ENCODE measurements around the gene EYA4.
A peak's percentile ranks its signal among the peaks of the same experiment; 100 is the strongest.

The EYA4 gene

DNA sequence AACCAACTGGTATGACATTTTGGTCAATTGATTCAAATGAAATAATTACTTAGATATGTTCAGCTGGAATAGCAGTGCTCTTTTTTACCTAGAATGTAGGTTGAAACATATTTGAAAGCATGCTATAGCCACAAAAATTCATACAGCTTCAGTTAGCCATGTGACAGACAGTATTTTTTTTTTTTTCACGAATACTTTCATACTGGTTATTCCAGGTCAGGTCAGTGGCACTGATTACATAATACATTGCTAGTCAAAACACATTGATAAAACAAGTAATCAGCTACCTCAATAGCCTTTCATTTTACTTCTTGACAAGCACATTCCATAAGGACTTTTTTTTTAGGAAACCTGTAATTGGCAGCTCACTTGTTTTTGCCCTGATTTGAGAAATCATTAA is 222.6 kb downstream of the EYA4 start:
- no peak for DNase-seq

DNA sequence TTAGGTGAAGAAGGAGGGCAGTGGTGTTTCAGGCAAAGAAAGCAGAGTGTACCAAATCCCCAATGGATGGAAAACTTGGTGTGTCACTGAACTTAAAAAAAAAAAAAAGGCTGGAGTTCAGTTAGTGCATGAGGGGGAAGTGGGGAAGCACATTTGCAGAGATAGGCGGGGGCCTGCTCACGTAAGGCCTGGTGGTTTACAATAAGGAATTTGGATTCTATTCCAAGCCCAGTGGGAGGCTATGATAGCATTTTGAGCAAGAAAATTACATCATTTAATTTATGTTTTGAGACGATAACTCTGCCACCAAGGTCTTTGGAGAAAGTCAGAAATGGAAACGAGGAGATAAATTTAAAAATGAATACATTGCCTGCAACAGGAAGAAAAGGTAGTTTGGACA is 225.5 kb downstream of the EYA4 start:
- DNase-seq, result no peak

DNA sequence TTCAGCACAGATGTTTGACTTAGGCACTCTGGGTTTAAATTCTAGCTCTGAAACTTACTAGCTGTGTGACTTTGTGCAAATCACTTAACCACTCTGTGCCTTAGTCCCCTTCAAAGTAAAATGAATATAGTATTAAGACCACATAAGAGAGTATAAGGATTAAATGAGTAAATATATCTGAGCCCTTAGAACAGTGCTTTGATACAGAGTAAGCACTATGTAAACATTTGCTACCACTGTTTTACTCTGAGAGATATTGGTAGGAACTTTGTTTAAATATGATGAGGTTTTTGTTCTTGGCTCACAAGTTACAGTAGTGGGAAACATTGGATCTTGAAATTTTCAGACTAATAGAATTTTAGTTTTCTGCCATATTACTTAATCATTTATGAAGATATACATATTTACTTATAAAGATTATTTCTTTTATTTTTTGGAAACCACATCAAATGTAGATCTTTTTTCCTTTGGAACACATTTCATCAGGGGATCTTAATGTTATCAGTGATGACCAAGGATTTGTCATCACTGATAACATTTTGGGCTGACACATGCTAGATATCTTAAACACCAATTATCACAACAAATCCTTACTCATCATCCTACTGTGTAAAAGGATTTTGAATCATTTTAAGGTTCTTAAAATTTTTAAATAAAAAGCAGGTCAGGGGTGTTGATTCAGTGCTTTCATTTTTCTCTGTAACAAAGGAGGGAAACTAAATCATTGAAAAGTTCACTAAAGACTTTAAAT is 226.2 kb downstream of the EYA4 start:
- DNase-seq, result no peak

DNA sequence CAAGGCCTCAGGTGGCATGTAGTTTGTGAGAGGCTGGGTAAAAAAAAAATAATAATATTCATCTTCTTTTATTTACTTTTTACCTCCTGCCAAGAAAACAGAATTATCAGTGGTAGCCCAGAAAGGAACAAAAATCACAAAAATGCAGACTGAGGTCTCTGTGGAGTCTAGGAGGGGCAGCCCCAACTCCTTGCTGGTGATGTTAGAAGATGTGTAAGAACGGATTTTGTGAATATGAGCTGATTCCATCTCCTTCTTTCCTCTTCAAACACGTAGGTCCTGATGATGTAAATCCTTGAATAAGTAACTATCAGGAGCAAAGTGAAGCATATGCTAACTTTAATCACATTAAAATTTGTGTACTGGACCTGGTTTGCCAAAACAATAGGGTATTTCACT is 226.8 kb downstream of the EYA4 start:
- no peak for DNase-seq

- no peak for DNase-seq
Measured at GRCh38 chr6:133468591-133468990, 227.4 kb downstream of the EYA4 start.

- no peak for DNase-seq
Measured at GRCh38 chr6:133474516-133474915, 233.4 kb downstream of the EYA4 start.

DNA sequence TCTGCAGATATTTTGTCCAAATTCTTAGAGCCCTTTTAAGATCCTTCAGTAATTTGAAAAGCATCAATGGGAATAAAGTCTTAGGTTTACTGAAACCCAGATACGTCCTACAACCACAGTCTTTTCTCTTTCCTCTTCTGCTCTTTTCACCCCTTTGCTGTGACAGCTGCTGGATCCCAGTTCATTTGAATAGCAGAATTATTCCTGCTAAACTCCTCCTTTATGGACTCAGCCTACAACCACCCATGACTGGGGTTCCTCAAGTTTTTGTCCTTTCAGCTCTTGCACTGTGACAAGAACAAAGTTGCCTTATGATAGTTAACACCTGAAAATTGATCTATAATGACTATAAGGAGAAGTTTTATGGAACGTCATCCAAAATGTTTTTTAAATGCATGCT is 237.5 kb downstream of the EYA4 start:
- DNase-seq, result no peak

DNA sequence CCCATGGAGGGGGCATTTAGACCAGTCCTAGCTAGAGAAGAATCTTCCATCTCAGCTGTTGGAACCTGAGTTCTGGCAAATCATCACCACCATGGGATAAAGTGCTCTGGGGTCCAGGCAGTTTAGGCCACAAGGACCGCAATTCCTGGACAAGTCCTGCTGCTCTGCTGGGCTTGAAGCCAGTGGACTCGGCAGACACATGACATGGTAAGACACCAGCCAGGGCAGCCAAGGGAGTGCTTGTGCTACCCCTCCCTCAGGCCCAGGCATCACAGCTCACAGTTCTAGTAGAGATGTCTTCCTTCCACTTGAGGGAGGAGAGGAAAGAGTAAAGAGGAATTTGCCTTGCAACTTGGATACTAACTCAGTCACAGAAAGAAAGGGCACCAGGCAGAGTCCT is 246.0 kb downstream of the EYA4 start:
- DNase-seq, result no peak

- no peak for DNase-seq
Measured at GRCh38 chr6:133495205-133495903, 254.2 kb downstream of the EYA4 start.

DNA sequence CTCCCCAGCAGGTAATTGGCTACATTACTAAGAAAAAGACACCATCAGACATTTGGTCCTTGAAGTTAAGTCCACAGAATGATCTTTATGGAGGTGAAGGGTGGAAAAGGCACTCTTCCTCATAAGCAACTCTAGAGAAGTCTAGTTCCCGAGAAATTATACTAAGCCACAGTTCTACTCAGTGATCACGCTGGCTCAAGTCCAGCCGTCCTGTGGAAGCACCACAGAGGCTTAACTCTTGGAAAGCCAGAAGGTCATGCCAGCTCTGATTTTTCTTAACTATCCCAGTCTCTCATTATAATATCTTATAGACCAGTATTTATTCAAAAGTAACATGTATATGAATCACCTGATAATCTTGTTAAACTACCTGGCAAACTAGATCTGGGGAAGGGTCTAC is 258.5 kb downstream of the EYA4 start:
- no peak for DNase-seq

DNA sequence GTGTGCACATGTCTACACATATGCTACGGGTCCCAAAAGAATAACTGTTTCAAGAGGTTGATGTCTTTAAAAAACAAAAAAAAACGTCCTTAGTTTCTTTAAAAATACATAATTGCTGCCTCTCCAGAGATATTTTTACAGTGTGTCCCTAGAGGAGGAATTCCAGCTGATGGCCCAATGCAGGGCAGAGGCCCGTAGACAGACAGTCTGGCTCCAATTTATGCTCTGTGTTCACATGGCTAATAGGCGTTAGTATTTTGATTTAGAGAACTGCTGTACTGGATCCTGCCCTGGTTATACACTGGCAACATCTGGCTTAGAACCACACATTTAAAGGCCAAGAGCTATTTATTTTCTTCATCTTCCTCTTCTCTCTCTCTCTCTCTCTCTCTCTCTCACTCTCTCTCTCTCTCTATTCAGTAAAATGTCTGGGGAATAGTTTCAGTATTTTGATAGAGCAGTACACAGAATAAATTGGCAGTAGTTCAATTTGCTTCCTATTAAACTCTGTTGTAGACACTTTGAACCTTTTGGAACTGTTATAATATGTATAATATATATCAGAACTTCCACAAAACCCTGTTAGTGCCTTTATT is 260.6 kb downstream of the EYA4 start:
- no peak for DNase-seq

DNA sequence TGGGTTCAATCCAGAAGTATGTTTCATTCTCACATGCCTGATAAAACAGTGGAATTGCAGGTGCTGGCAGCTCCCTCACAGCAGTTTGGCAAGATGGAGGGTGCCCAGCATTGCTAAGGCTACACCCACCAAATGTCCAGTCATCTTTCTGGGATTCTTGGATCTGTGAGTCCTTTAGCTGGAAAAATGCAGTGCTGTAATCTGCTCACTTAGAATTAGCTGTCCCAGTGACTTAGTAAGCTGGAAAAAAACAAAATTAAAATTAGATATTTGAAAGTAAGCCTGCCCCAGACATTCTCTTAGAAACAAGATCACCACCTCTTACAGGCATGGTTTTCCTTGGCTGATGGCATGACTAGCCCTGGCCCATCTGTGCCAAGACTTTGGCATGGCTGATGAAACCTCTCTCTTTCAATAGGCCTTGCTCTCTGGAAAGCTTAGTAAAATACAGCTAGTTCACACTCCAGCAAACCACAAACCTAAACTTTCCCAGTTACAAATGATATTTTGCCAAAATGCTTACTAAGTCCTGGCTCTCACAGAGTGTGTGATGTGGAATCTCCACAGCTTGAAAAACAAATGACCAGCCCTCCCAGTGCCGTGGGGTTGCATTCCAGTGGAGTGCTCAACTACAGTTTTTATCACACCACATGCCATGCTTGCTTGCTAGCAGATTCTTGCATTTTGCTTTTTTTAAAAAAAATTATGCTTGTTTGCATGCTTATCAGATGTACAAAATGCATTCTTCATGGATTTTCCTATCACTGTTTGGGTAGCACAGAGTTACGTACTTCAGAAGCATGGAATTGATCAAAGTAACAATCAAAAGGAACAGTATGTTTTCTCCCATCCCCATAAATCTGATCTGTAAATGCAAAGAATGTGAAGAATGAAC is 261.5 kb downstream of the EYA4 start:
- DNase-seq, result no peak

DNA sequence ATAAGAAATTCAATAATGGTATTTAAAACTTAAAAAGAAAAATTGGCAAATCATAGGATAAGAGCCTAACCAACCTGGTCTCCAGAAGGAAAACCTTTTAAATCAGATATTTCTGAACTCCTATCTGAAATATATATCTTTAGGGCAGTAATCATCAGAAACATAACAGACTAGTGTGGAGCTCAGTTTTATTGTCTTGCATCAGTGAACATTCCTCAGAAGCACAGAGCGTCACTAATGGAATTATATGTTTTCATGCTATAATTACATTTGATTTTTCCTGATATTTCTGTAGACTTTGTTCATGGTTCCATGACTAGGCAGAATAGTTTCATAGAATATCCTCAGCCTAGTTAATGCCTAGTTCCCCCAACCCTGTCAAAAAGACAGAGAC is 262.2 kb downstream of the EYA4 start:
- no peak for DNase-seq

DNA sequence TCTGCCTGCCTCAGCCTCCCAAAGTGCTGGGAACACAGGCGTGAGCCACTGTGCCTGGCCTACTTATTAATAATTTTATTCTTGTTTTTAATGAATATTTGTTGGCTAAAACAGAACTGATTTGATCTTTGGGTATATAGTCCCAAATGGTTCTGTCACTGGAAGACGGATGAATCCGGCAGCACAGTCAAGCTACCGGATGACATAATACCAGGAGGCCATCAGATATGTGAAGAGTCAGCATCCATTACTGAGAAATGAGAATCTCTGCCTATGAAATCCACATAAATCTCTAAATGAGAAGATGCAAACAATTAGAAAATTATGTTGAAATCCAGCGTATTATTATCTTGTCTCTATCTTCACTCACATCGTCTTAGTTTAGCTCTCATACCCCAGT is 263.0 kb downstream of the EYA4 start:
- DNase-seq, result no peak

- DNase-seq, result no peak
Measured at GRCh38 chr6:133504761-133505160, 263.6 kb downstream of the EYA4 start.

GRCh38 chr6:133505681-133506080 is 264.5 kb downstream of the EYA4 start:
- DNase-seq, result no peak

DNA sequence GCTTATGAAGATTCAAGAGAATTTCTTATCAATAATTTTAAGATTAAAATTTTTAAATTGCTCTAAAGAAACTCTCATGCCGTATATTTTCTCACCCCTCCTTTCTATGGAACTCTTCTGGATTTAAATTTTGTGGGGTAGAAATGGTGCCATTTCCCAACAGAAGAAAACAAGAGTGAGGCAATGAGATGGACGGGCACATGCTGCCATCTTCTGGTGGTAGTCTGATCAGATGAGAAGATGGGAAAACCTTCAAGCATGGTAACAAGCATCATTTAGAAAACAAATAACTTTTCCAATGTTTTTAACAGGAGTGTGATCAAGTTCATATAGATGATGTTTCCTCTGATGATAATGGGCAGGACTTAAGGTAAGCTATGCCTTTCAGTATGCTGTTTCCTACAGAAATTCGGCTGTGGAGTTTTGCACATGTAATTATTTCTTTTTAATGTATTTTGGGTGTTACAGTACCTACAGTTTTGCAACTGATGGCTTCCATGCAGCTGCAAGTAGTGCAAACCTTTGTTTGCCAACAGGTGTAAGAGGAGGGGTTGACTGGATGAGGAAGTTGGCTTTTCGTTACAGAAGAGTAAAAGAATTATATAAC is 271.4 kb downstream of the EYA4 start:
- DNase-seq, result peak; percentile 6

DNA sequence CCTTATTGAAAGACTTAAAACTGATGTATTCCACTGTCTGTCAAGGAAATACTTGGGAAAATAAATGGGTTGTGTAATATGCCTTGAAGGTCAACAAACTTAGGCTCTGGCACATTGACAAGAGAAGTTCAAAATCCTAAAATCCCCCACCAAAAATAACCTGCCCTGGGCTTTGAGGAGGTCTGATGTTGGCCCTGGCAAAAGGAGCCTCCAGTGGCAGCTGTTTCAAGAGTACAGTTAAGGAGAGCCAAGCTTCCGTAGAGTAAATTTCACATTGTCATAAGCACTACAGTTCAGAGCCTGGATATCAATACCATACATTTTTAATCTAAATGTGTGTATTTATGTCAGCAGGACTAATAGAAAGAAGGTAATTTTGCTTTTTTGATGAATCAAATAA is 282.7 kb downstream of the EYA4 start:
- no peak for DNase-seq

GRCh38 chr6:133526436-133526835 is 285.3 kb downstream of the EYA4 start:
- no peak for DNase-seq

DNA sequence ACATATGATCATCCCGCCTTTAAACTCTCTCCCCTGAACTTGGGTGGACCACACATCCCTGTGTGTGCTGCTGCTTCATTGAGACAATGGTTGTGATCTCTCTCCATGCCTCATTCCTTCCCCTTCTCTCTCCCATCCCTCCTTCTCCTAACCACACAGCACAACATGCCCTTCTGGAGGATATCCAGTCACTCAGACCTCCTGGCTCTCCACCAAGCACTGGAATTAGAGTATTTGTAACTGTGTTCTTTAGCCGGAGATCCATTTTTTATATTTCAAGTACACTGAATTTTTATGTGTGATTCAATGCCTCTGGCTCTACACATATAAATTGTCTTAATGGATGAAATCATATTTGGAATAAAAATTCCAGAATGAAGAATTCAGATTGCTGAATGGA is 287.4 kb downstream of the EYA4 start:
- no peak for DNase-seq

DNA sequence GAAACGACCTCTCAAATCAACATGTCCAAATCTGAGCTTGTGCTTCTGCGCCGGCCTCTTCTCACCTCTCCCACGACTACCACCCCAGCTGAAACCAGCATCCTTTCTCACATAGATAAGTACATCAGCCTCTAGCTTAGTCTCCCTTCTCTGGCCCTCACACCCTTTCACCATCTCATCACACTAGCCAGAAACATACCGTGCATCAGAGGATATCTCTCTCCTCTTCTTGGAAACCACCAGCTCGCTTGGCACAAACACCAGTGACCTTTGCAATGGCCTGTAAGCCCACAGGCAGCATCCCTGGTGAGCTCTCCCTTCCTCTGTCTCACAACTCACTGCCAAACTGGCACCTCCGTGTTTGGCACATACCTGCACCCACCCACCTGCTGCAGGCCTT is 291.8 kb downstream of the EYA4 start:
- DNase-seq, result no peak

DNA sequence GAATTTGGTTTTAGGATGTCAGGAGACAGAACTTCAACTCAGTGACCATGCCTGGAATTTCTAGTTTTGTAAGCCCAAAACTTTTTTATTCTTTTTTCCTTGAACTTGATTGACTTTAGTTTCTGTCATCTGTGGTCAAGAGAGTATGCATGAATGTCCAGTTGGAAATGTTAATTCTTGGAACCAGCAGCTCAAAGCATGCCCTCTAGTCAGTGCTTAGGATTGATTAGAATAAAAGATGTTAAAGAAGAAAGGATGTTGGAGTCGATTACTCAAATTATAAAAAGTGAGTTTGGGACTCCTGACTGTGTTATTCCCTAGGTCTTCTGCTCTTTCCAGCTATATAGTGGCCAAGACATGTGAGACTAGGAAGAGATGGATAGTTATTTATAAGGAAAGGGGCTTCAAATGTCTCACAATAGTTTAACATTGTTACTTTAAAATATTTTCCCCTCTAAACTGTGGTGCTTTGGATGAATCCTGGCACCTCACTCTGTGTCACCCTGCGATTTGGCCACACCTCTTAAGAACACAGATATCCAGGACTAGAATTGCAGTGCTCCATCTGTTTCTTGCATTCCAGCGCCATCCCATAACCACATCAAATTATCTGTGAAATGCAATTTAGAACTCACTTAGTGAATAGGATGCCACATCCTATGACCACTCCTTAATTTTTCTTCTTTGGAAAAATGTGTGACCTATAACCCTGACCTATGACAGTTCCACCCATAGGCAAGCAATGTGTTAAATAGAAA is 298.5 kb downstream of the EYA4 start:
- DNase-seq, result no peak

All from stimulated activated CD4-positive, alpha-beta T cell treated with anti-CD3 and anti-CD28 coated beads, Interleukin-4, amount 100 ng/mL, for 24 hours (primary cell).